AG10803 (cell line): ENCODE measurements around the gene CCDC34.

Experiments used
- DNase-seq: peaks from one replicate; pipeline ENCODE4 v3.0.0; 2010; ENCODE audit warnings: low read depth
- H3K4me3 ChIP-seq: 2 replicates; pipeline ENCODE4 v1.5.1; 2011; ENCODE audit warnings: mild to moderate bottlenecking, low read length, control low read depth
- CTCF ChIP-seq: conservative IDR thresholded peaks from 2 replicates; pipeline ENCODE4 v1.5.1; 2011; ENCODE audit warnings: mild to moderate bottlenecking, low read length, control low read depth, inconsistent platforms

Gene CCDC34

GRCh38 chr11:27296497-27296896 is 66.5 kb downstream of the CCDC34 start:
- no peak overlapping the region for H3K4me3 ChIP-seq
- TF ChIP-seq CTCF = peak; percentile 91
- peak; percentile 80 for DNase-seq

GRCh38 chr11:27295928-27296327 is 67.1 kb downstream of the CCDC34 start:
- H3K4me3 ChIP-seq = no peak overlapping the region
- TF ChIP-seq CTCF = no peak
- no peak for DNase-seq

- TF ChIP-seq CTCF = no peak
- H3K4me3 ChIP-seq = no peak overlapping the region
- no peak for DNase-seq
Observed at GRCh38 chr11:27294654-27295053, 68.4 kb downstream of the CCDC34 start.

GRCh38 chr11:27293515-27294417 is 69.2 kb downstream of the CCDC34 start:
- peak; percentile 70 for DNase-seq
- H3K4me3 ChIP-seq = no peak overlapping the region
- no peak for TF ChIP-seq CTCF

- DNase-seq = no peak
- no peak overlapping the region for H3K4me3 ChIP-seq
- no peak for TF ChIP-seq CTCF
Observed at GRCh38 chr11:27292637-27293010, 70.4 kb downstream of the CCDC34 start.

GRCh38 chr11:27291954-27292636 is 70.9 kb downstream of the CCDC34 start:
- DNase-seq = peak; percentile 49
- H3K4me3 ChIP-seq = no peak overlapping the region
- no peak for TF ChIP-seq CTCF
